ENCODE data around the gene HPCAL4.

DNA sequence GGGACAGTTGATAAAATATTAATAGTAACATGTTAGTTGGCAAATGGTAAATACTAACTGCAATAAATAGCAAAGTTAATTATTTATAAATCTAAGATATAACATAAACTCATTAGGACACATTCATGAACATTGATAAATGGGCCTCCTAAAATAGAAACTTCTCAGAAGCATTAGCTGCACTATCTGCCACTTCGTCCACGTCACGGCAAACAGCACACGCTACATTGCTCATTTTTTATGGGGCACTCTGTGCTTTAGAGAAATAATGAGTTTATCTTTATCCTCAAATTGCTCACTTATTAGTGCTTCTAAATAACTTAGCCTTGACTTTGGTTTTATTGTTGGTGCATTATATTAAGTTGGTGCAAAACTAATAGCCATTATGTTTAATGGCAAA, 16.3 kb upstream of the HPCAL4 start:
- TF ChIP-seq EZH2 (IDR thresholded peaks at IDR 0.05; ENCODE audit: low read length, missing control alignments): no peak
- TF ChIP-seq, protein P1, sequence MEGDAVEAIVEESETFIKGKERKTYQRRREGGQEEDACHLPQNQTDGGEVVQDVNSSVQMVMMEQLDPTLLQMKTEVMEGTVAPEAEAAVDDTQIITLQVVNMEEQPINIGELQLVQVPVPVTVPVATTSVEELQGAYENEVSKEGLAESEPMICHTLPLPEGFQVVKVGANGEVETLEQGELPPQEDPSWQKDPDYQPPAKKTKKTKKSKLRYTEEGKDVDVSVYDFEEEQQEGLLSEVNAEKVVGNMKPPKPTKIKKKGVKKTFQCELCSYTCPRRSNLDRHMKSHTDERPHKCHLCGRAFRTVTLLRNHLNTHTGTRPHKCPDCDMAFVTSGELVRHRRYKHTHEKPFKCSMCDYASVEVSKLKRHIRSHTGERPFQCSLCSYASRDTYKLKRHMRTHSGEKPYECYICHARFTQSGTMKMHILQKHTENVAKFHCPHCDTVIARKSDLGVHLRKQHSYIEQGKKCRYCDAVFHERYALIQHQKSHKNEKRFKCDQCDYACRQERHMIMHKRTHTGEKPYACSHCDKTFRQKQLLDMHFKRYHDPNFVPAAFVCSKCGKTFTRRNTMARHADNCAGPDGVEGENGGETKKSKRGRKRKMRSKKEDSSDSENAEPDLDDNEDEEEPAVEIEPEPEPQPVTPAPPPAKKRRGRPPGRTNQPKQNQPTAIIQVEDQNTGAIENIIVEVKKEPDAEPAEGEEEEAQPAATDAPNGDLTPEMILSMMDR (conservative IDR thresholded peaks at IDR 0.05 in 1 of 2, IDR thresholded peaks at IDR 0.05 in 1 of 2; ENCODE audit: low read depth in 1 of 2, low read length in 2 of 2): no peak
